H1 (cell line): ENCODE data around the gene VIT. TPM values are rescaled to one million over a fixed set of nuclear protein-coding genes. Genes with fewer than 3 reads are reported as not detected.

Source experiments
- CTCF ChIA-PET: fragments of 300-600 bp; sonication (Branson Sonifier 250); formaldehyde crosslinking; loops from one replicate; lab custom pipeline; 2021; ENCODE audit not compliant: partially characterized antibody; lab: Charles Lee
- POLR2A ChIA-PET: fragments of 300-600 bp; sonication (Branson Sonifier 250); formaldehyde crosslinking; loops from one replicate; lab custom pipeline; 2021; ENCODE audit warnings: inconsistent platforms; ENCODE audit not compliant: partially characterized antibody; lab: Charles Lee
- DNase-seq, 2 experiments: peaks; one replicate each; pipeline versions ENCODE4 v3.0.0 to v3.0.0-alpha.2; 2010 to 2022; ENCODE audit warnings: low spot score in 2 of 2, low read depth in 1 of 2, mixed read lengths in 1 of 2
- FAIRE-seq: peaks from 2 replicates; lab custom pipeline; 2011; peaks lifted over from hg19 to GRCh38; lab: Jason Lieb, UNC
- H2AFZ ChIP-seq: 2 replicates; pipeline ENCODE4 v1.8.1; 2012; ENCODE audit warnings: low read length, inconsistent platforms
- H2AK5ac ChIP-seq: 2 replicates; pipeline ENCODE4 v1.6.1; 2013; ENCODE audit warnings: low read depth, low read length
- H2BK120ac ChIP-seq: replicated peaks from 2 replicates; pipeline ENCODE3; 2013; ENCODE audit warnings: low read depth, low read length, inconsistent platforms
- H2BK12ac ChIP-seq: 2 replicates; pipeline ENCODE4 v1.6.1; 2013; ENCODE audit warnings: low read depth, low read length
- H2BK15ac ChIP-seq: 2 replicates; pipeline ENCODE4 v1.6.1; 2013; ENCODE audit warnings: low read length
- H2BK20ac ChIP-seq: 2 replicates; pipeline ENCODE4 v1.6.1; 2013; ENCODE audit warnings: low read length
- H2BK5ac ChIP-seq: 2 replicates; pipeline ENCODE4 v1.6.1; 2013; ENCODE audit warnings: low read depth, low read length
- H3K14ac ChIP-seq: 2 replicates; pipeline ENCODE4 v1.6.1; 2013; ENCODE audit warnings: inconsistent platforms; ENCODE audit not compliant: insufficient read length
- H3K18ac ChIP-seq: 2 replicates; pipeline ENCODE4 v1.6.1; 2013; ENCODE audit warnings: low read length; ENCODE audit errors: extremely low read depth
- H3K23ac ChIP-seq: 2 replicates; pipeline ENCODE4 v1.6.1; 2013; ENCODE audit warnings: inconsistent platforms; ENCODE audit not compliant: insufficient read length
- H3K23me2 ChIP-seq: 2 replicates; pipeline ENCODE4 v1.6.1; 2013; ENCODE audit warnings: low read depth, low read length
- H3K27ac ChIP-seq: 2 replicates; pipeline ENCODE4 v1.6.1; 2011; ENCODE audit warnings: low read depth, low read length, inconsistent platforms
- H3K27me3 ChIP-seq, 4 experiments: replicated peaks in 1 of 4; 1 replicate in 1 of 4; 2 replicates in 3 of 4; pipeline versions ENCODE4 v1.6.1 to v1.8.1; 2011 to 2013; ENCODE audit warnings: low read length in 3 of 4, mild to moderate bottlenecking in 3 of 4, inconsistent platforms in 2 of 4, mixed read lengths in 2 of 4, moderate library complexity in 1 of 4; ENCODE audit not compliant: control insufficient read depth in 3 of 4, insufficient read depth in 3 of 4; ENCODE audit errors: extremely low read depth in 1 of 4
- H3K36me3 ChIP-seq, 4 experiments: 2 replicates each; pipeline versions ENCODE4 v1.6.1 to v1.8.1; 2011 to 2013; ENCODE audit warnings: mild to moderate bottlenecking in 4 of 4, low read length in 3 of 4, moderate library complexity in 2 of 4, control low read depth in 1 of 4, inconsistent platforms in 1 of 4; ENCODE audit not compliant: insufficient read depth in 4 of 4, control insufficient read depth in 2 of 4
- H3K4ac ChIP-seq: replicated peaks from 2 replicates; pipeline ENCODE3; 2013; ENCODE audit warnings: low read length, low read depth, mixed read lengths, inconsistent platforms; ENCODE audit not compliant: insufficient read length
- H3K4me1 ChIP-seq, 4 experiments: replicated peaks in 1 of 4; 1 replicate in 1 of 4; 2 replicates in 3 of 4; pipeline versions ENCODE4 v1.6.1 to v1.8.1; 2011 to 2013; ENCODE audit warnings: low read length in 3 of 4, inconsistent platforms in 2 of 4, mixed read lengths in 1 of 4; ENCODE audit not compliant: insufficient read depth in 4 of 4, control insufficient read depth in 3 of 4
- H3K4me2 ChIP-seq, 2 experiments: 2 replicates each; pipeline versions ENCODE4 v1.6.1 to v1.8.1; 2011 to 2013; ENCODE audit warnings: low read depth in 2 of 2, low read length in 2 of 2, control low read depth in 1 of 2, inconsistent platforms in 1 of 2, mild to moderate bottlenecking in 1 of 2; ENCODE audit not compliant: insufficient read depth in 1 of 2
- H3K4me3 ChIP-seq, 4 experiments: fragments of 200-600, 300-600 bp in 1 of 4; sonication (generic), shearing (Covaris generic), sonication (Bioruptor Twin) in 1 of 4; 2 replicates each; pipeline versions ENCODE4 v1.5.1 to v1.8.1; 2011 to 2016; ENCODE audit warnings: low read length in 4 of 4, low read depth in 3 of 4, control low read depth in 2 of 4, inconsistent platforms in 2 of 4, mild to moderate bottlenecking in 2 of 4, mixed read lengths in 1 of 4, moderate library complexity in 1 of 4; ENCODE audit not compliant: insufficient read depth in 2 of 4; ENCODE audit errors: extremely low read depth in 1 of 4
- H3K56ac ChIP-seq: replicated peaks from 2 replicates; pipeline ENCODE3; 2013; ENCODE audit warnings: low read depth, mild to moderate bottlenecking, mixed read lengths, low read length, inconsistent platforms; ENCODE audit not compliant: insufficient read length
- H3K79me1 ChIP-seq: 2 replicates; pipeline ENCODE4 v1.6.1; 2013; ENCODE audit warnings: low read depth, low read length, control low read depth
- H3K79me2 ChIP-seq, 2 experiments: 2 replicates each; pipeline versions ENCODE4 v1.6.1 to v1.8.1; 2012 to 2013; ENCODE audit warnings: low read length in 2 of 2, mild to moderate bottlenecking in 2 of 2, inconsistent platforms in 1 of 2; ENCODE audit not compliant: insufficient read depth in 2 of 2, control insufficient read depth in 1 of 2
- H3K9ac ChIP-seq, 4 experiments: replicated peaks in 1 of 4; 1 replicate in 1 of 4; 2 replicates in 3 of 4; pipeline versions ENCODE4 v1.6.1 to v1.8.1; 2011 to 2013; ENCODE audit warnings: low read depth in 3 of 4, low read length in 3 of 4, control low read depth in 2 of 4, mild to moderate bottlenecking in 2 of 4, moderate library complexity in 2 of 4, inconsistent platforms in 1 of 4; ENCODE audit errors: extremely low read depth in 1 of 4
- H3K9me3 ChIP-seq, 2 experiments: 2 replicates each; pipeline versions ENCODE4 v1.6.1 to v1.8.1; 2012 to 2013; ENCODE audit warnings: mild to moderate bottlenecking in 2 of 2, moderate library complexity in 2 of 2, control low read depth in 1 of 2, inconsistent platforms in 1 of 2, low read depth in 1 of 2, low read length in 1 of 2, mixed read lengths in 1 of 2; ENCODE audit not compliant: insufficient read depth in 2 of 2
- H4K20me1 ChIP-seq, 2 experiments: replicated peaks in 1 of 2; 2 replicates each; pipeline versions ENCODE3 to v1.8.1; 2011 to 2013; ENCODE audit warnings: inconsistent platforms in 2 of 2, low read length in 2 of 2, mild to moderate bottlenecking in 1 of 2; ENCODE audit not compliant: insufficient read depth in 2 of 2, control insufficient read depth in 1 of 2
- H4K5ac ChIP-seq: 2 replicates; pipeline ENCODE4 v1.6.1; 2013; ENCODE audit warnings: low read length, low read depth, mixed read lengths, inconsistent platforms; ENCODE audit not compliant: insufficient read length
- H4K8ac ChIP-seq: 2 replicates; pipeline ENCODE4 v1.8.0; 2013; ENCODE audit warnings: mild to moderate bottlenecking, moderate library complexity, low read length, inconsistent platforms; ENCODE audit not compliant: insufficient read depth; ENCODE audit errors: extremely low read depth
- H4K91ac ChIP-seq: replicated peaks from 2 replicates; pipeline ENCODE3; 2013; ENCODE audit warnings: low read length, mixed read lengths, inconsistent platforms; ENCODE audit not compliant: insufficient read length
- CBX5 ChIP-seq: fragments of 300-800, 300-1000 bp; sonication (generic); IDR thresholded peaks from 2 replicates; pipeline ENCODE4 v1.7.1; 2016; ENCODE audit warnings: antibody characterized with exemption, low read length, low read depth
- FOSL1 ChIP-seq: IDR thresholded peaks from 2 replicates; pipeline ENCODE4 v1.6.1; 2011; ENCODE audit warnings: mild to moderate bottlenecking, low read depth, low read length, moderate library complexity; ENCODE audit not compliant: insufficient read depth
- JUND ChIP-seq: IDR thresholded peaks from 2 replicates; pipeline ENCODE4 v1.6.1; 2011; ENCODE audit warnings: mild to moderate bottlenecking, improper control_type of control experiment, low read length
- RBBP5 ChIP-seq: IDR thresholded peaks from 2 replicates; pipeline ENCODE4 v1.7.1; 2012; ENCODE audit warnings: low read depth, mild to moderate bottlenecking, inconsistent platforms, low read length, moderate library complexity, borderline replicate concordance
- WGBS, 2 experiments: shearing (Covaris generic) in 1 of 2; methylation state at CpG; one replicate each; pipeline versions ENCODE4 v1.1.6 to v1.1.7; 2013 to 2015; ENCODE audit warnings: low lambda C conversion rate in 2 of 2, mixed read lengths in 2 of 2, inconsistent platforms in 1 of 2, low coverage in 1 of 2, missing lambda C conversion rate in 1 of 2; ENCODE audit not compliant: insufficient replicate concordance in 2 of 2, insufficient coverage in 1 of 2, insufficient read length in 1 of 2; ENCODE audit errors: extremely low coverage in 1 of 2, missing lambda C conversion rate in 1 of 2; 5-methylcytosine and 5-hydroxymethylcytosine counted together
- polyA plus RNA-seq, 7 experiments: library from polyadenylated mRNA; depleted of rRNA in 3 of 7; stranded (reverse) in 5 of 7; unstranded in 2 of 7; fragments of >200 nt in 5 of 7; fragments of 200-250 nt in 2 of 7; gene quantifications; 1 replicate in 5 of 7; 2 replicates in 1 of 7; 4 replicates in 1 of 7; pipeline versions ENCODE4 v1.2.1 to v1.2.3, GENCODE V29; 2011 to 2013; ENCODE audit warnings: missing spikeins in 2 of 7, mixed read lengths in 2 of 7
- total RNA-seq: library from RNA; stranded (reverse); fragmentation: NEBNext Ultra II Directional; extraction: Animal tissue kit (Norgen Biotek cat#: 25700); gene quantifications from 2 replicates; pipeline ENCODE4 v1.2.1, GENCODE V29; 2021

The VIT gene
- total and polyA plus RNA-seq, 2 of the 8 experiments (the other 6 are each of a cell fraction or from before 2014, with no cell fraction given): 0.03 TPM; not detected in 1

DNA sequence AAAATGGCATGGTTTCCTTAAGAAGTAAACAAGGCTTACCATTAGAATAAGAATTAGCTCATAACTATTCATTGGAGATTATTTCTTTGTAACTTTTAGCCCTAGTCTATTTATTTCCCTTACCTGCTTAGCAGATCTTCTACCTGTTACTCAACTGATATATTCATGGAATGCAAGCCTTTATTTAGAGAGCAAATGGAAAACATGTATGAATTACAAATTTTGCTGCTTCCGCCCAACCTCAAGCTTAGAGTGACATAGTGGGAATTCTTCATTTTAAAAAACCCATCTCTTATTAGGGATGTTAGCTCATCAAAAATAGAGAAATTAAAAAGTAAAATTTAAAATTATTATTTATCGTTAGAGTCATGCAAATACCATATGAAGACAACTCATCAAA is 158.9 kb downstream of the VIT start:
- DNase-seq: no peak
- Histone ChIP-seq H4K20me1 (no peaks in the 10 kb centered on the region), H2BK5ac (no peak overlapping the region), H3K4me2 (no peak overlapping the region), H3K36me3 (peaks cover 0 to 46% (median 6%) of the 10 kb centered on the region in 4 experiments; a peak in 6 of 8 replicates), H4K5ac (no peak overlapping the region), H4K8ac (no peak overlapping the region), H3K23ac (no peak overlapping the region), H3K4me1 (no peaks in the 10 kb centered on the region; a peak in 1 of 7 replicates), H3K27me3 (no peaks in the 10 kb centered on the region), H3K23me2 (no peaks in the 10 kb centered on the region), H3K4me3 (no peak overlapping the region), H2AK5ac (no peak overlapping the region), H2BK15ac (no peak overlapping the region), H3K4ac (no peak overlapping the region), H3K56ac (no peak overlapping the region), H2BK12ac (no peak overlapping the region), H4K91ac (no peak overlapping the region), H2BK120ac (no peak overlapping the region), H3K9me3 (no peaks in the 10 kb centered on the region), H3K27ac (no peak overlapping the region), H3K14ac (no peak overlapping the region), H3K79me1 (no peaks in the 10 kb centered on the region), H2BK20ac (no peak overlapping the region), H2AFZ (no peak overlapping the region), H3K18ac (no peak overlapping the region), H3K9ac (no peak overlapping the region), H3K79me2 (no peaks in the 10 kb centered on the region)
- TF ChIP-seq CBX5: no peak
- no peak for TF ChIP-seq JUND
- TF ChIP-seq FOSL1: no peak
- TF ChIP-seq RBBP5: no peak
- POLR2A ChIA-PET: interaction anchor here (0.6 kb wide), 1 partner anchor 31 kb away, joined by 3 read pairs; no protein-coding TSS in a partner anchor
- WGBS, 2 experiments: 84% methylated on average over 2 of the region's 2 CpGs; no CpG with 5 or more reads in 1 of the 2 experiments
- no peak for FAIRE-seq
- CTCF ChIA-PET: interaction anchor here (0.7 to 1.6 kb wide), 8 partner anchors 10 to 148 kb away, joined by 3 to 6 read pairs (median 3); no protein-coding TSS in a partner anchor
